ENCODE results near the gene ACR.
"Not testable (repeated sequence)": the region's sequence is repeated elsewhere in the genome, so short reads cannot be mapped to it uniquely, and the experiment has no call there.

GRCh38 chr22:50764288-50764687 lies 26.3 kb downstream of the ACR start:
- not testable (repeated sequence) for TF ChIP-seq CTCF, POLR2A (IDR thresholded peaks at IDR 0.05)

Measured in right lobe of liver (tissue), 4 donors.